HepG2 (cell line): ENCODE measurements around the gene PFKP. TPM values are rescaled to one million over a fixed set of nuclear protein-coding genes. Genes with fewer than 3 reads are reported as not detected.
A peak's percentile ranks its signal among the peaks of the same experiment; 100 is the strongest.

Experiments used
- ASH2L ChIP-seq: fragments of 300-600, 200-600 bp; sonication (generic); IDR thresholded peaks from 2 replicates; pipeline ENCODE4 v1.7.0; 2017; ENCODE audit warnings: low read depth, mild to moderate bottlenecking, moderate library complexity, mixed read lengths, low read length; ENCODE audit not compliant: insufficient read length
- FOXA1 ChIP-seq, 2 experiments: fragments of 450-650 bp in 1 of 2; sonication (generic) in 1 of 2; formaldehyde crosslinking in 1 of 2; IDR thresholded peaks; 2 replicates each; pipeline versions ENCODE4 v1.4.0 to v1.6.1; 2016 to 2020; ENCODE audit warnings: missing genetic modification reagents in 1 of 2
- FOXA3 ChIP-seq: IDR thresholded peaks from 2 replicates; pipeline ENCODE4 v1.6.1; 2016; ENCODE audit warnings: missing genetic modification reagents, missing compliant biosample characterization
- HMG20A ChIP-seq: IDR thresholded peaks from 2 replicates; pipeline ENCODE4 v1.6.1; 2016; ENCODE audit warnings: borderline replicate concordance
- HNF4A ChIP-seq: sonication (generic); formaldehyde crosslinking; IDR thresholded peaks from 2 replicates; pipeline ENCODE4 v1.4.0; 2020; ENCODE audit warnings: missing genetic modification reagents
- HNF4G ChIP-seq, 2 experiments: sonication (generic) in 1 of 2; formaldehyde crosslinking in 1 of 2; IDR thresholded peaks; 2 replicates each; pipeline versions ENCODE4 v1.4.0 to v1.6.1; 2011 to 2020; ENCODE audit warnings: borderline replicate concordance in 2 of 2, low read depth in 2 of 2, mild to moderate bottlenecking in 2 of 2, low read length in 1 of 2, missing genetic modification reagents in 1 of 2, moderate library complexity in 1 of 2
- LCORL ChIP-seq, 2 experiments: fragments of 450-650 bp in 1 of 2; sonication (generic) in 1 of 2; formaldehyde crosslinking in 1 of 2; IDR thresholded peaks; 2 replicates each; pipeline versions ENCODE4 v1.5.0 to v1.6.1; 2017 to 2020; ENCODE audit warnings: antibody characterized with exemption in 1 of 2, missing genetic modification reagents in 1 of 2
- NFE2L2 ChIP-seq: fragments of 150-350 bp; IDR thresholded peaks from 2 replicates; pipeline ENCODE4 v1.6.1; 2014; ENCODE audit warnings: low read length
- NR2F6 ChIP-seq, 2 experiments: IDR thresholded peaks; 2 replicates each; pipeline ENCODE4 v1.6.1; 2016; ENCODE audit warnings: antibody characterized with exemption in 1 of 2, mild to moderate bottlenecking in 1 of 2
- RARA ChIP-seq: IDR thresholded peaks from 2 replicates; pipeline ENCODE4 v1.6.1; 2016; ENCODE audit warnings: missing genetic modification reagents, missing compliant biosample characterization
- RFX3 ChIP-seq: IDR thresholded peaks from 2 replicates; pipeline ENCODE4 v1.6.1; 2016; ENCODE audit warnings: missing biosample characterization, missing genetic modification reagents
- SKI ChIP-seq: fragments of 450-650 bp; IDR thresholded peaks from one replicate; pipeline ENCODE4 v1.6.1; 2018; ENCODE audit warnings: mild to moderate bottlenecking; ENCODE audit not compliant: partially characterized antibody
- SOX13 ChIP-seq, 3 experiments: fragments of 450-650 bp in 1 of 3; sonication (generic) in 1 of 3; formaldehyde crosslinking in 1 of 3; IDR thresholded peaks in 2 of 3; conservative IDR thresholded peaks in 1 of 3; 2 replicates each; pipeline versions ENCODE4 v1.5.0 to v1.6.1; 2016 to 2020; ENCODE audit warnings: antibody characterized with exemption in 1 of 3, mild to moderate bottlenecking in 1 of 3, missing compliant biosample characterization in 1 of 3, missing genetic modification reagents in 1 of 3, moderate library complexity in 1 of 3
- TCF7 ChIP-seq: sonication (generic); IDR thresholded peaks from 2 replicates; pipeline ENCODE4 v1.6.1; 2016; ENCODE audit warnings: antibody characterized with exemption, low read depth
- ZNF766 ChIP-seq: sonication (generic); formaldehyde crosslinking; IDR thresholded peaks from 2 replicates; pipeline ENCODE4 v1.5.0; 2020; ENCODE audit warnings: missing genetic modification reagents, borderline replicate concordance
- ZNF841 ChIP-seq: sonication (generic); formaldehyde crosslinking; IDR thresholded peaks from 2 replicates; pipeline ENCODE4 v1.8.1; 2023; ENCODE audit warnings: missing genetic modification reagents, borderline replicate concordance
- polyA plus RNA-seq, 8 experiments: library from polyadenylated mRNA; depleted of rRNA in 3 of 8; stranded (reverse) in 7 of 8; unstranded in 1 of 8; fragments of >200 nt; fragmentation: Illumina TruSeq in 4 of 8; extraction: Trizol in 4 of 8; gene quantifications; 2 replicates each; pipeline versions ENCODE4 v1.2.1 to v1.2.3, GENCODE V29; 2011 to 2016; ENCODE audit warnings: low read depth in 4 of 8, missing spikeins in 1 of 8, mixed read lengths in 1 of 8; ENCODE audit not compliant: insufficient read depth in 1 of 8
- total RNA-seq, 5 experiments: library from RNA; depleted of rRNA; stranded (reverse); fragments of >200 nt; fragmentation: Illumina TruSeq; extraction: Trizol; gene quantifications; 2 replicates each; pipeline ENCODE4 v1.2.3, GENCODE V29; 2016; ENCODE audit warnings: low read depth in 1 of 5
- TF ChIP-seq, protein P1 (sequence below): IDR thresholded peaks from 2 replicates; pipeline ENCODE4 v1.6.1; 2012; ENCODE audit warnings: low read depth, low read length, improper control_type of control experiment
- TF ChIP-seq, protein P2 (sequence below): sonication (generic); formaldehyde crosslinking; IDR thresholded peaks from 2 replicates; pipeline ENCODE4 v1.4.0; 2020; ENCODE audit warnings: missing genetic modification reagents, mild to moderate bottlenecking, borderline replicate concordance

The PFKP gene
- total and polyA plus RNA-seq, 2 of the 13 experiments (the other 11 are each of a cell fraction or from before 2014, with no cell fraction given) = 0.80 to 2.4 TPM

- no peak for TF ChIP-seq FOXA1 (IDR thresholded peaks at IDR 0.05)
- peak; percentile 71 for TF ChIP-seq FOXA1 (CRISPR knock-in tag; IDR thresholded peaks at IDR 0.05)
- peak; percentile 17; the same call in 1 of the 2 replicates for TF ChIP-seq HNF4G (IDR thresholded peaks at IDR 0.05; ENCODE audit: borderline replicate concordance, low read depth, low read length)
- no peak for TF ChIP-seq HNF4G (CRISPR knock-in tag; IDR thresholded peaks at IDR 0.05; ENCODE audit: borderline replicate concordance, low read depth)
- no peak for TF ChIP-seq SOX13 (IDR thresholded peaks at IDR 0.05)
- TF ChIP-seq SOX13 (CRISPR knock-in tag; conservative IDR thresholded peaks at IDR 0.05 in 1 of 2, IDR thresholded peaks at IDR 0.05 in 1 of 2) = peak in 1 of 2 experiments; percentile 26; a peak in 1 of 4 replicates
- TF ChIP-seq ZNF766 = no peak
- TF ChIP-seq ASH2L = peak; percentile 77
- peak; percentile 51 for TF ChIP-seq SKI
- peak; percentile 3; the same call in 1 of the 2 replicates for TF ChIP-seq HNF4A (CRISPR knock-in tag)
- TF ChIP-seq LCORL (IDR thresholded peaks at IDR 0.05) = peak; percentile 67; the same call in 1 of the 2 replicates
- peak; percentile 25; the same call in 1 of the 2 replicates for TF ChIP-seq LCORL (CRISPR knock-in tag; IDR thresholded peaks at IDR 0.05)
- TF ChIP-seq, protein P1, sequence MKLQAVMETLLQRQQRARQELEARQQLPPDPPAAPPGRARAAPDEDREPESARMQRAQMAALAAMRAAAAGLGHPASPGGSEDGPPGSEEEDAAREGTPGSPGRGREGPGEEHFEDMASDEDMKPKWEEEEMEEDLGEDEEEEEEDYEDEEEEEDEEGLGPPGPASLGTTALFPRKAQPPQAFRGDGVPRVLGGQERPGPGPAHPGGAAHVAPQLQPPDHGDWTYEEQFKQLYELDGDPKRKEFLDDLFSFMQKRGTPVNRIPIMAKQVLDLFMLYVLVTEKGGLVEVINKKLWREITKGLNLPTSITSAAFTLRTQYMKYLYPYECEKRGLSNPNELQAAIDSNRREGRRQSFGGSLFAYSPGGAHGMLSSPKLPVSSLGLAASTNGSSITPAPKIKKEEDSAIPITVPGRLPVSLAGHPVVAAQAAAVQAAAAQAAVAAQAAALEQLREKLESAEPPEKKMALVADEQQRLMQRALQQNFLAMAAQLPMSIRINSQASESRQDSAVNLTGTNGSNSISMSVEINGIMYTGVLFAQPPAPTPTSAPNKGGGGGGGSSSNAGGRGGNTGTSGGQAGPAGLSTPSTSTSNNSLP = peak; percentile 64; the same call in 1 of the 2 replicates
- peak; percentile 27; the same call in 1 of the 2 replicates for TF ChIP-seq TCF7
- no peak for TF ChIP-seq ZNF841 (CRISPR knock-in tag)
- TF ChIP-seq NR2F6 (IDR thresholded peaks at IDR 0.05) = peak; percentile 56
- no peak for TF ChIP-seq NR2F6 (CRISPR knock-in tag; IDR thresholded peaks at IDR 0.05)
- TF ChIP-seq NFE2L2 = peak; percentile 74
- TF ChIP-seq RARA (CRISPR knock-in tag) = peak; percentile 55
- no peak for TF ChIP-seq RFX3 (CRISPR knock-in tag)
- TF ChIP-seq, protein P2, sequence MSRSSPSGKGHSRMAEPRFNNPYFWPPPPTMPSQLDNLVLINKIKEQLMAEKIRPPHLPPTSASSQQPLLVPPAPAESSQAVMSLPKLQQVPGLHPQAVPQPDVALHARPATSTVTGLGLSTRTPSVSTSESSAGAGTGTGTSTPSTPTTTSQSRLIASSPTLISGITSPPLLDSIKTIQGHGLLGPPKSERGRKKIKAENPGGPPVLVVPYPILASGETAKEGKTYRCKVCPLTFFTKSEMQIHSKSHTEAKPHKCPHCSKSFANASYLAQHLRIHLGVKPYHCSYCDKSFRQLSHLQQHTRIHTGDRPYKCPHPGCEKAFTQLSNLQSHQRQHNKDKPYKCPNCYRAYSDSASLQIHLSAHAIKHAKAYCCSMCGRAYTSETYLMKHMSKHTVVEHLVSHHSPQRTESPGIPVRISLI (CRISPR knock-in tag) = no peak
- TF ChIP-seq HMG20A (CRISPR knock-in tag) = peak; percentile 67; the same call in 1 of the 2 replicates
- TF ChIP-seq FOXA3 (CRISPR knock-in tag) = peak; percentile 65
Measured at GRCh38 chr10:3095373-3096139, 28.2 kb downstream of the PFKP start (continued).
